GM18526 (cell line): Measurements from ENCODE around the gene ASXL3.

ENCODE experiments used
- POLR2A ChIP-seq: IDR thresholded peaks from 3 replicates; pipeline ENCODE4 v1.6.1; 2011; ENCODE audit not compliant: insufficient read length; ENCODE audit errors: extremely low read depth

Gene ASXL3

DNA sequence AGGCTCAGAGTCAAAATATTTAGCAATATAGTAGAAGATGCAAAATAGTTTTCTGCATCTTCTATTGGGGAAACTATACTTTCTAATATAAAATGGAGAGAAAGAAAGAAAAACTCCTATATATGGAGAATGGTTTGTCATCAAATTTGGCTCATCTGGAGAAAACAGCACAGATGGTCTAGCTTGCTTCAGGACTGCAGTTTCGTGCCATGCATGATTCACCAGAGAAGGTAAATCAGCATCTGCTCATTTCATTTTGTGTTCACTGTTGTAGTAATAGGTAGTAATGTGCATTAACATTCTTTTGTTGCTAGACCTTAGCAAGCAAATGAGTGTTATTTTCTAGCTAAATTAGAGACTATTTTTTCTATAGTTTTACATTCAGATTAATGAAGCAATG is 179.0 kb downstream of the ASXL3 start:
- no peak for TF ChIP-seq POLR2A

DNA sequence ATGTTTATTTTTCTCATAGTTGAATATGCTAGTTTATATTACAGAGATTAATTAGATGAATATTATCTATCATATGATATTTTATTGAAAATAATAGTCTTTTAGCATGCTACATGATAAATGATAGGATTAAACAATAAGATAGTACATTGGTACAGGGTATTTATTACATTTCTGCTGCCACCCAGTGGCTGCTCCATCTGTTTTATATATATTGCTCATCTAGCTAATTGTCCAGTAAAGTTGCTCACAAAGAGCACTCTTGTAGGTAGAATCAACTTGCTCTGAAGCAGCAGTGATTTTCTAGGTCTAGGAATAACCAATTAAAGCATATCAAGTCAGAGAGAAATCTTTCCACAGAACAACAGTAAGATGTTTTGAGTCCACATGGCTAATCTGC is 183.3 kb downstream of the ASXL3 start:
- no peak for TF ChIP-seq POLR2A

DNA sequence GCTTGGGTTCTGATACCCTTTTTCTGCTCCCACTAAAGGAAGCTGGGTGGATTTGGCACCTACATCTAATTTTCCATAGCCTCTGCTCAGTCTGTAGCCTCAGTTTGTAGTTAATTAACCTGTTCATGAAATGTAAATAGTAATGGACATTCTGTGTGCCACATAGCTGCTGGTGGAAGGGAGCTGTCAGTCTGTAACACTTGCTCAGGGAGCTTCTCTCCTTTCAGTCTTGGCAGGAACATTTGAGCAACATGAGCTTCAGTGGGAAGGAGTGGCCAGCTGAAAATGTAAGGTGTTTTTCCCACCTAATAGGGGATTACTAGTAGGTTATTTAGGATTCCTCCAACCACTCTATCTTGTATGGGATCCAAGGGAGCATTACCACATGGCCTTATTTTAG is 203.4 kb downstream of the ASXL3 start:
- no peak for TF ChIP-seq POLR2A
